CD4-positive, alpha-beta T cell treated with Interleukin-17A for 4 hours (primary cell): ENCODE measurements around the gene RAPSN.

ENCODE experiments used
- DNase-seq: peaks from one replicate; pipeline ENCODE4 v3.0.0-alpha.2; 2020; ENCODE audit warnings: mixed read lengths

The RAPSN gene

DNA sequence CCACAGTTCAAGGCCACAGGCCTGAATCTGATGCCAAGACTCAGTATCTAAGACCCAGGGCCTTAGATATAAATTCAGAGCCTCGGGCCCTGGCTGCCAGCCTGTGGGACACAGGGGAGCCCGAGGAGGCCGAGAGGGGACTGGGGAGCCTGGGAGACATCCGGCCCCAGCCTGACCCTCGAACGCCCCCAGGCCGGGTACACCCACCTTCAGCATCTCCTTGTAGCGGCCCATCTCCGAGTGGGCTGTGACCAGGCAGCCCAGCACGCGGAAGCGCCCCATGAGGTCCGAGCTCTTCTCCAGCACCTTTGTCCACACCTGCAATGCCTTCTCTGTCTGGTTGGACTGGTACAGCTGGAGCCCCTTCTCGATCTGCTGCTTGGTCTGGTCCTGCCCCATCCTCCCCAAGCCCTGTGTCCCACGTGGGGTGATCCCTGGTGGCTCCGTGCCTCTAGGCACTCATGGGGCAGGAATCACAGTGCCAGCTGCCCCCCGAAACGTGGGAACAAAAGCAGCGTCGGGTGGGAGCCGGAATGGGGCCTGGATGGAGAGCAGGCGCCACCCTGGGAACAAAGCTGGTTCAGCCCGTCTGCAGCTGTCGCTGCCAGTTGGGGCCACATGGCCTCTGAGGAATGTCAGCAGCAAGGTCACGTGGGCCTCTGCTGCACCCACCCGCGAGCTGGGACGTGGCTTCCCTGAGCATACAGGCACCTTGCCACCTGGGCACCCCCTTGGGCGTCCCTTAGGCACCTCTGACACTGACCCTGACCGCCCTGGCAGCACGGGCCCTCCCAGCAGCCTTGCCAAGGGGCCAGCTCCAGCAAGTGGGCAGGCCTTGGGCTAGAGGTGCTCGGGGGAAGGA is at the start of gene RAPSN:
TSS of gene RAPSN (minus strand) at position 571 of the 862 bp plus-strand sequence. CDS start at position 399, 172 bp downstream.
- DNase-seq, result no peak

DNA sequence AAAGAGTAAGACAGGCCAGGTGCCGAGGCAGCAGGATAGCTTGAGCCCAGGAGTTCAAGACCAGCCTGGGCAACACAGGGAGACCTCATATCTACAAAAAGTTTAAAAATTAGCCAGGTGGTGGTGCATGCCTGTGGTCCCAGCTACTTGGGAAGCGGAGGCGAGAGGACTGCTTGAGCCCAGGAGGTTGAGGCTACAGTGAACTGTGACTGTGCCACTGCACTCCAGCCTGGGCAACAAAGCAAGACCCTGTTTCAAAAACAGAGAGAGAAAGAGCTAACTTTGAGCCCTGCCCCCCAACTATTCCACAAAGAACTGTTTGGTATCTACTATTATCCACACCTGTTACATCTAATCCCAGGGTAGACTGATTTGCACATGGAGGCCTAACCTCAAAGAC is 49.2 kb upstream of the RAPSN start:
- no peak for DNase-seq

DNA sequence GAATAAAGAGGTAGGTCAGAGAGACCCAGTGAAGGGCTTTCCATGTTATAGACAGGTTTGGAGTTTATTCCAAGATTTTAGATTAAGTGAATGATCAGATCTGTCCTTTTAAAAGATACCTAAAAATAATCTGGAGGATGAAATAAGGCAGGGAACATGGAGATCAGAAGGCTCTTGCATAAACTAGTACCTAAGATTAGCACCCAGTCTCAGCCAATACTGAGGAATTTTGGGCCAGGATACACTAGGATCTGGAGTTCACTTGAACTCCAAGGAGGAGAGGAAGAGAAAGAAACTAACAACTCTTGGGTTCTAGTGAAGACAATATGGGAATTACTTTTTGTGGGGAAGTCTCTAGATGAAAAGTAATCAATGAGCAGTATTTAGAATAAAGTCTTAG is 47.9 kb upstream of the RAPSN start:
- no peak for DNase-seq

DNA sequence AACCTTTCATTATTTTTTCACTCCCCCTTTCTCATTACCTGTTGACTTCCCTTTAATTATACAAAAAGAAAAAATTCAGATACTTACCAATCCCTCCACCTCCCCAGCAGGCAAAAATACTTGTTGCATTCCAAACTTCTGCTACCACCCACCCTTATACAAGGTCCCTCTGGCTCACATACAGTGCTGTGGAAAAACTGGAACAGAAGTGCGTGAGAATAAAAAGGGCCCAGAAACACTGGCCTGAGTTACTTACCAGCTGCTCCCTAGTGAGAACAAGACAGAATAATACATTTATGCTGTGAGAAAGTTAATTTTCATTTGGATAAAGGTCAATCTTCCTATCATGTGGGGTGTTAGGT is 46.9 kb upstream of the RAPSN start:
- no peak for DNase-seq

DNA sequence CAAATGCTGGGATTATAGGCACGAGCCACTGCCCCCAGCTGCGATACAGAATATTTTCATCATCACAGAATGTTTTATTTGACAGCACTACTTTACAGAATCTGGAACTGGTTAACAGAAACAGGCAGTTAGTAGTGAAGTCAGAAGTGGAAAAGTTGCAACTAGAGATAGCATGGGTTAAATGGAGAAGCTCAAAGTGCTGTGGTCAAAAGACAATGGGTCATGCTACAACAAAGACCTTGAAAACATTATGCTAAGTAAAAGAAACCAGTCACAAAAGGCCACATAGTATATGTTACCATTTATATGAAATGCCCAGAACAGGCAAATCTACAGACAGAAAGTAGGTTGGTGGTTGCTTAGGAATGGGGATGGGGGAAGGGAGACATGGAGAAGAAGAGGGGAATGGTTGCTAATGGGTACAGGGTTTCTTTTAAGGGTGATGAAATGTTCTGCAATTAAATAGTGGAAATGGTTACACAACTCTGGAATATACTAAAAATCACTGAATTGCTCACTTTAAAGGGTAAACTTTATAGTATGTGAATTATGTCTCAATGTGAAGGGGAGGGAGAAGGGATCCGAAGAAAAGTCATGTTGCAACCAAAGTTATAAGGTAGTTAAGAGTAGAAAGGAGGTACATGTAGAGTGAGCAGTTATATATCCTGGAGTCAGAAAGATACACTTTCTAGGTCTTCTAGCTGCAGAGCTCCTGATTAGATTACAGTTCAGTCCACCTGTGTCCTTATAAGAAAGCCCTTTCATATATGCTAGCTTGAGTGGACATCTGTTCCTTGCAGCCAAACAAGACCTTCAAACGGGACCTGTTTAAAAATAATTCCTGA is 46.3 kb upstream of the RAPSN start:
- DNase-seq, result no peak

DNA sequence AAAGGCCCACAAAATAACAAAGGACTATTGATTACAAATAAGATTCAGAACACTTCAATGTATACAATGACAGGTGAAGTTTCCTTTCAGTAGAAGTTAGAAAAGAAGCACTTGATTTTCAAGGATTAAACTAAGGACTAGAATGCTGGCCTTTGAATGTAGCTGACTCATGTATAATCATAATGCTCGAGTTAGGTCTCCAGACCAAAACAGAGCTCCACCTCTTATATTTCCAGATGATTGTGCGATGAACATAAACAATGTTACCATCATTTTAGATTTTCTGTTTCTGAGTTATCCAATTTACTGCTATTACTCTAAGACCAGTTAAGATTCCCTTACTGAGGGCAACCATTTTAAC is 40.4 kb upstream of the RAPSN start:
- DNase-seq, result no peak

DNA sequence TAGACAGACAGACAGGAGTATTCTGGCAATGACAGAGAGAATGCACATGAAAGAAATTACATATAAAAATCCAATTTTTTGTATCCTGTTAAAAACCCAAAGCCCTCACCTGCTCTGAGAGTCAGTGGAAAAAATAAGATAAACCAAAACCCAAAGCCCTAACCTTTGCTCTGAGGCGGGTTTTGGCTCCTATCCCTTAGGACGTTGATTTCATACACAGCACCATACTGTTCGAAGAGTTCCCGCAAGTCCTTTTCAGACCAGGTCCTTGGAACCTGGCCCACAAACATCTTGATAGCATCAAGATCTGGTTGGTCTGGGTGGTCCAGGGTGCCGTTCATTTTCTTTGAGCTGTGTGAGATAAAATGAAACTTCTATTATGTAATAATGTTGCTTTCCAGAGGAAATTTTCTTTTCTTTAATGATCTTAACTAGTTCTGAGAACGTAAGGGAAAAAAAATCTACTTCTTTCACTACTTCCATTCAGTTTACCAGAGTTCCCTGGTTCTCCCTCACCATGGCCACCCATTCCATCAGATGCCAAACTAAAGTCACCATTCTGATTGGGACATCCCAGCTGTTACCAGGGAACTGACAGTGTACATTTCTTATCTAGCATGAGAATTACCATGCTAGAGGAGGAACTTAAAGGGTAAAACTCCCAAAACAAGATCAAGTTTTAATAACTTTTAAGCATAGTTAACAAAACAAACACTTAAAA is 39.9 kb upstream of the RAPSN start:
- no peak for DNase-seq

DNA sequence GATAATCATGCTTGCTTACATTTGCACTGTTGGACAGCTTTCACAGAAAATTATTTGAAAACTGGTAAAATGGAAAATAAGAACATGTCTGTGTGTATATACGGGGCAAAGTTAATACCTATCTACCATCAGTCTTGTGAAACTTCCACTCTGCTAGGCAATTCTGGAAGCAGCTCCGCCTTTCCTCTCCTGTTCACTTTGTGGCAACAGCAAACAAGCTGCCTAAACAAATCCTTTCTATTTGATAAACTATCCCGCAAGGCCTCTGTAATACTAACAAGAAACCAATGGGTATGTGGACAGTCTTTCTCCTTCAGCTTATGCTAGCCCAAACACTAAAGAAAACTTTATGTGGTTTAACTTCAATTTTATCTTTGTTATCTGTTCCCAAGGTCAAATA is 39.2 kb upstream of the RAPSN start:
- no peak for DNase-seq

DNA sequence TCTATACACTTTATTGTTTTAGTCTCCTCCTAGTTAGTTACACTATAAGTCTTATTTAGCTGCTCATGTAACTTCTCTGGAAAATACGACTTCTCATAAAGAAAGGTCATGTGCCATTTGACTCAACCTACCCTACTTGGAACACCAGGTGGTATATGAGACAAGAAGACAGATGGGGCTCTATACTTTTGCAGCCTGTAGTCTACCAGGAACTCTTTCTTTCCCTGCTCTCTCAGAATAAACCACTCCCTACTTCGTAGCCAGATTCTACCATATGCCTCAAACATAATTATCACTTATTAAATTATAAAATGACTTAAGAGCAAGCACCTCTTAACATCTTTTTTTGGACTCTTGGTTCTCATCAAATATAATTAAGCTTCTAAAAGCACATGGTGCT is 38.5 kb upstream of the RAPSN start:
- no peak for DNase-seq

DNA sequence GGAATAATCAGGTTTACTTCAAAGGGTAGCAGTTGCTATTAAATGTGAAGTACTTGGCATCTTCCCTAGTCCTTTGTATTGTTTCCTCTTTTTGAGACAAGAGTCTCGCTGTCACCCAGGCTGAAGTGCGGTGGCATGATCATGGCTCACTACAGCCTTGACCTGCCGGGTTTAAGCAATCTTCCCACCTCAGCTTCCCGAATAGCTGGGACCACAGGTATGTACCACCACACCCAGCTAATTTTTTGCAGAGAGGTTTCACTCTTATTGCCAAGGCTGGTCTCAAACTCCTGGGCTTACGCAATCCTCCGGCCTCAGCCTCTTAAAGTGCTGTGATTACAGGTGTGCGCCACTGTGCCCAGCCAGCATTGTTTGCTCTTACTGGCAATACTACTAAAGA is 36.2 kb upstream of the RAPSN start:
- DNase-seq, result no peak

DNA sequence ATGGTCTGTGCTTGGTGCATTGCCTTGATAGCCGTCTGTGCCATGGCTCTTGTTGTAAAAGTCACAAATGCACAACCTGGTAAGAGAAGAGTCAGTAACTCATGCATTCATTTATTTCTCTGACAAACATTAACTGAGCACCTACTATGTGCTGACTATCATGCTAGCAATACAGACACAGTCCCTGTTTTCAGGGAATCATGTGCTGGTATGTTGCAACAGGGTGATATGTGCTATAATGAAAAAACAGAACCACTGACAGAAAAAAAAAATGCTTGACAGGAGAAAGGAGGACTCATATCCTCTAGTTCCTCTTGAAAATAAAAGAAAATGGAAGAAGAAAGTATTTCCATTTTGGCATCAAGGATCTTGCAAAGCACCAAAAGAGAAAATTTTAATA is 34.5 kb upstream of the RAPSN start:
- no peak for DNase-seq

DNA sequence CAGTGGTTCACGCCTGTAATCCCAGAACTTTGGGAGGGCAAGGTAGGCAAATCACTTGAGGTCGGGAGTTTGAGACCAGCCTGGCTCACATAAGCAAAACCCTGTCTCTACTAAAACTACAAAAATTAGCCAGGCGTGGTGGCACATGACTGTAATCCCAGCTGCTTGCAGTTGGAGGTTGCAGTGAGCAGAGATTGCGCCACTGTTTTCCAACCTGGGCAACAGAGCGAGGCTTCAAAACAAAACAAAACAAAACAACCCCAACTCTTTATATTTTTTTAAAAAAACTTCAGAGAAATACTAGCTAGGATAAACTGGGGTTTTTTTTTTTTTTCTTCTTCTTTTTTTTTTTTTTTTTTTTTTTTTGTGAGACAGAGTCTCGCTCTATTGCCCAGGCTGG is 31.8 kb upstream of the RAPSN start:
- no peak for DNase-seq

DNA sequence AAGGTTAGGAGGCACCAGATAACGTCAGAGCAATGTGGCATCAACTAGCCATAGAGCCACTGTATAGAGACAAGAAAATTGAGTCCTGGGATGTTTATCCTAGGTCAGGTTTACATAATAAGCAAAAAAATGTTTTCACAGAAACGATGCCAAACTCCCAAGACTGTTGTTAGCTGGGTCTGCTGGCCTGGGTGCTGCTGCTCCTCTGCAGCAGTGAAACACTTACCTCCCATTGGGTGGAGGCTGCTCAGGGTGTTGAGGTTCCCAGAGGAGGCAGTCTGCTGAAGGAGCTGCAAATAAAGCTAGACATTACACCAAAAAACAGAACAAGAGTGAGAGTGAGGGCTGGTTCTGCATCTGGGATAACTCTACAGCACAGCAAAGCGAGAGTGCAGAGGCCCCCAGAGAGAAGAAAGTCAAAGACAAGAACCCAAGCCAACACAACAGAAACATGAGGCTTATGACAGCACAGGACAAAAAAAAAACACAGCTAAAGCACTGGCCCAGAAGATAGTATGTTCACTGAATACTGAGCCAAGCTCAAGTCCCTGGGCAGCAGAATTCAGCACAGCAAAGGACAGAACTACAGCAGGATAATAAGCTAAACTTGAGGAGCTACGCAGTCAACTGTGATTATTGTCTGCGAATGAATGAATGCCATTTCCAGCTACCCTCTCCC is 29.9 kb upstream of the RAPSN start:
- DNase-seq, result no peak

DNA sequence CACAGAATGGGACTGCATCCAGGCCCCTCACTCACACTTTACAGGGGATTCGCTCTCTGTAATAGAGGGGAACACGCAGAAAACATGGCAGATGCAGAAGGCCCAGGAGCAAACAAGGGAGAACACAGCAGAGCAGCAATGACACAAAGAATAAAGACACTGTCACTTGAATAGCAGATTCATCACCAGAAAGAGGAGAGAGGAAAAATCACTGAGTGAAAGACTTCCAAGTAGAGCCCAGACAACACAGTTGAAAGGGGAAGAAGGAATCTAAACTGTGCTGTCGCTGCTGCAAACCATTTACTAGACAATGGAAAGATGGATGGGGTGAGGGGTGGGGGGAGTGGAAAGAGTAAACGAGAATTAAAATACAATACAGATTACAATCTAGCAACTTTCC is 28.8 kb upstream of the RAPSN start:
- DNase-seq, result no peak

DNA sequence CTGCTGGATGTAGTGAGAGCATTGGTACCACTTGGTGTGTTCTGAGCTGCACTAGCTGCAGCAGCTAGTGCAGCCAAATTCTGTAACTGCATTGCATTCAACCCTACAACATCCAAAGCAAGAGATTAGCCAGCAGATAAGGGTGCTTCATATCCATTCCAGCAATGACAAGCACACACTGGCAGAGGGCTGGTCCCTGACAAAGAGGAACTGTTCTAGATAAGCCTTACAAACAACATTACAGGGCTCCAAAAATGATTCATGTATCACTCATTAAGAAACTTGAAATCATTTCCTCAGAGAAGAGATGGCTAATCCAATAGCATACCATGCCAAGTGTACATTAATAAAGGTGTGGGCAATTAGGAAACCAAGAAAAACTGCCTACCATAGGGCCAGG is 28.4 kb upstream of the RAPSN start:
- no peak for DNase-seq

DNA sequence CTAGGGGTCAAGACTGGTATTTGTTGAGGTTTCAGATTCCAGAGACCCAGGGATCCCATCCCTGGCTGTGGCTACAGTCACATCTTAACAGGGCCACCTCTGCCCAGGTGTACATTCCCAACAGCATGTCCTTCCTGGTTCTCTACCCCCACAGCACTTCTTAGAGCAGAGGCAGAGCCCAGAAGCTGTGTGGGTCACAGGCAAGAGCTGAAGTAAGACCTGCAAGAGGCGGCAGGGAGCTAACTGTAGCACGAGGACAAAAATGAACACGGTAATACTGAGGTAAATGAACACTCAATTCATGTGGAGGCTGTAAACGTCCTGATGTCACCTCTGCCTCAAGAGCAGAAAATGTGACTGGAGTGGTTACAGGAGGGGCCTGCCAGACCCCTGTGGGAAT is 21.7 kb upstream of the RAPSN start:
- DNase-seq, result no peak

DNA sequence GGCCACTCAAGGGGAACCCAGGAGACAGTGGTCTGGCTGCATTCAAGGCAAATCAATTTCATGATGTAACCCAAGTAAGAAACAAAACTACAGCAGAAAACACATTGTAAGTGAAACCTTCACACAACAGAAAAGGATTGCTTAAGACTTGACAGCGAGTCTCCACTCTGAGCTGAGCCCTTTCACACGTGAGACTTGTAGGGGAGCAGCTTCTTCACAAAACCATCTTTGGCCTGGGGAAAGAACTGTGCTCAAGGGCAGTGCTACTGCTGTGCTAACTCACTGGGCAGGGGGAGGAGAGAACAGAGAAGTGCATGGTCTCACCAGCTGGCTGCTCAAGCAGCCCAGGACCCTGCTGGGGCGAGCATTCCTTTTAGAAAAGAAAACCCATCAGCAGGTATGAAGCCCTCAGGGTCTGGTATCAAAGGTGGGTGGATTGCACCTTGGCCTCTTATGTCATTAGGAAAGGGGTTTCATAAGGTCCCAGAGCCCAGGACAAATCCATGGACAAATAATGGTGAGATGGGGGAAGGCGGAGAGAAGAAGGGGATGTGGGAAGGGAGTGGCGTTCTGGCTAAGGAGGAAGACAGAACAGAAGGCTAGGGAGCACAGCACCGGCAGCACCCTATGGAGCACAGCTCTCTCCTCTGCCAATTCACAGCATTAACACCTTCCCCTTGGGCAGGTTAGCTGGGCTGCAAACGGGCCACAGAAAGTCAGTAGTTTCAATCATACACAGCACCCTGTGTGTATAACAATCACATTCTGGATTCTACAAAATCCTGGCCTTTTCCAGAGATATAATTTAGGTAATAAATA is 20.6 kb upstream of the RAPSN start:
- no peak for DNase-seq

DNA sequence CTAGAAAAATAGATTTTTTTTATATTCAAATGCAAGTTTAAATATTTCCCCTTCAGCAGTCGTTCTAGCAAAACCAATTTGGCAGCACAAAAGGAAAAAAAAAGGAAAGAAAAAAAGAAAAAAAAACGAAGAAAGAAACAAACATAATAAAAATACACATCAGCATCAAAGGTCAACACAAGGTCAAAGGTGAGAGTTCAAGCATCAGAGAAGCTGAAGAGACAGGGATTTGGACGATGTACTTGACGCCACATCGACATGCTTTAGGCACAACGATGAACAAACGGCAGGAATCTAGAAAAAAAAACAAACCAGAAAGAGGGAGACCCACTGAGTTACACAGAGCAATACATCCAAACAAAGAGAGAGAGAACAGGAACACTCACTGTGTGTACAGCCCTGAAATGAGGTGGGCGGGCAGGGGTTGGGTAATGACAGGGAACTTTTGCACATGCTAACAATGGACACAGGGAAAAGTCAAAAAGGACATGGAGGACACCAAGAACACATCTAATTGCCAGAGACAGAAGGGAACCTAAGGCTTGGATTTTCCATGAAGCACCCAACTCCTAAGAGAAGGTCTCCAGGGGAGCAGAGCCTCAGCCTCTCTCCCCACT is 19.8 kb upstream of the RAPSN start:
- DNase-seq, result no peak

DNA sequence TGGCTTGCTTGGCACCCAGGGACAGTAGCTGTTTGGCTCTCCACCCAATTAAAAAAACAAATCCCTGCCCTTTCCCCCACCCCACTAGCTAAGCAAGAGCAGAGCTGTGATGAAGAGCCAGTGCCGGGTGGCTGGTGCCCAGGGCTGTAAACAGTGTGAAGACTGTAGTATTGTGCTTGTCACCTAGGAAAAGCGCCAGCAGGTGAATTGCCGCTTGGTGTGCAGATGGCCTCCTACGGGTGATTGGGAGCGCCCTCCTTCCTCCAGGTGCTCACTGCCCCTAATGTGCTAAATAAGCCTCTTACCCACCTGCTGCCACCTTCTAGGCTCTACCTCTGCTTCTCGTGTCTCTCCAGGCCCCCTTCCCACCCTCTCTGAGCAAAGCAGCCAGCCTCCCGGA is 18.4 kb upstream of the RAPSN start:
- no peak for DNase-seq

DNA sequence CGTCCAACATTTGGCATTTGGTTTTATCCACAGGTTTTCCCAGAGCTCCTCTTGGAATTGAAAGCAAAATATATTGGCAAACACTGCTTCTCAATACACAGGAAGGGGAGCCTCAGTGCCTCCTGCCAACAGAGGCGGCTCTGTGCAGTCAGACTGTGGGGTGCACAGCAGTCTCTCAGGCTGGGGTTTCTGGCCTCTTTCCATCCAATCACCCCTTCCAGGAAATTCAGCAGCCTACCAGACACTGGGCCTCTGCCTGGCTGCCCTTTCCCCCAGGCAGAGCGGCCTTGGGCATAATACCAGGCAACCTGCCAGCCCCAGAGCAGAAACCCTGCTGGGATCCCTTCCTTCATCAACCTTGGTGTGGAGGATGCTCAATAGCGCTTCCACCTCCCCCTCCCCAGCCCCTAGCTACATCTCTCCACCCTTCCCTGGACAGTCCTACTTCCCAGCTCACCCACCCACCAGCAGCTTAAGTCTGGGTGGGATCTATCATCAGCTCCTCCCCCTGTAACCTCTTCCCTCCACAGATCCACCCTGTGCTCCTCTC is 17.8 kb upstream of the RAPSN start:
- DNase-seq, result no peak

DNA sequence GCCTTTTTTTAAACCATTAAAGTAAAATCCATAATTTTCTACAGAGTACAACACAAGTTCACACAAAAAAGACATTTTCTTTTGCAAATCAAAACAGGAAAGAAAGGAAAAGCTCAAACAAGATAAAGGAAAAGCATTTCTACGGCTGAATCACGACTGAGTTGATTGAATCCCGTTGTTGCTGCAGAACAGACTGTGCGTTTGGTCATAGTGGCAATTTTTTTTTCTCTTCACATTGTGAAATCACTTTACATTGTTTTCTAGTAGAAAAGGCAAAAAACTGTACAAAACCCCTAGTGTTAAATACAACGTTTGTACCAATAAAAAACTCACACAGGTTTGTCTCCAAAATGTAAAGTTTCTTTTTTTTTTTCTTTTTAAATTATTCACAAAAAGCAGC is 17.3 kb upstream of the RAPSN start:
- DNase-seq, result no peak
